ENCODE measurements around the gene DVL1.

Gene DVL1

DNA sequence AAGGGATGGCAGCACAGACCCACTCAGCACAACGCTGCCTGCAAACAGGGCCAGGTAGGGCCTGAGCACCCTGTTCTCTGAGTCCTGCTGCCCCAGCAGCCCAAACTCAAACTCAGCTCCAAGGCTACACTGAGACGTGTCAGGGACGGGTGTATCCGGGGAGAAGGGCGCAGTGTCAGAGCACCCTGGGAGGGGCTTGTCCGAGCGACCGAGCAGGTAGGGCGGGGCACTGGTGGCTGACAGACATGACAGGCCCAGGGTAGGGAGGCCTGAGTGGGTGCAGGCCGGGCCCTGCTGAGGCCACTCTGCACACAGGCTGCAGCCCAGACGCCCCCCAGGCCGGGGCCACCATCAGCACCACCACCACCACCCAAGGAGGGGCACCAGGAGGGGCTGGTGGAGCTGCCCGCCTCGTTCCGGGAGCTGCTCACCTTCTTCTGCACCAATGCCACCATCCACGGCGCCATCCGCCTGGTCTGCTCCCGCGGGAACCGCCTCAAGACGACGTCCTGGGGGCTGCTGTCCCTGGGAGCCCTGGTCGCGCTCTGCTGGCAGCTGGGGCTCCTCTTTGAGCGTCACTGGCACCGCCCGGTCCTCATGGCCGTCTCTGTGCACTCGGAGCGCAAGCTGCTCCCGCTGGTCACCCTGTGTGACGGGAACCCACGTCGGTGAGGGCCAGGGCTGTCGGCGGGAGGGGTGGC lies 63.5 kb downstream of the DVL1 start:
- Histone ChIP-seq H3K27me3 (ENCODE audit: insufficient read depth, low read length, poor library complexity, severe bottlenecking) (no peaks in the 10 kb centered on the region), H3K4me1 (ENCODE audit: insufficient read depth, low read length, poor library complexity, severe bottlenecking) (no peaks in the 10 kb centered on the region), H3K9me3 (ENCODE audit: insufficient read depth, low read depth, low read length) (no peaks in the 10 kb centered on the region), H3K36me3 (ENCODE audit: insufficient read depth, low read length) (no peaks in the 10 kb centered on the region), H3K9ac (ENCODE audit: low read depth, low read length, poor library complexity, severe bottlenecking) (no peak overlapping the region), H3F3A (ENCODE audit: low read depth) (no peaks in the 10 kb centered on the region), H2AFZ (ENCODE audit: low read length) (no peak overlapping the region), H3K9me2 (replicated peaks; ENCODE audit: low read depth, low read length) (no peaks in the 10 kb centered on the region), H4K20me1 (ENCODE audit: insufficient read depth, low read length, poor library complexity, severe bottlenecking) (no peaks in the 10 kb centered on the region), H3K79me2 (ENCODE audit: insufficient read depth, low read length) (no peaks in the 10 kb centered on the region), H3K4me3 (ENCODE audit: low read length, poor library complexity, severe bottlenecking) (no peak overlapping the region), H3K4me2 (ENCODE audit: low read depth, low read length, poor library complexity, severe bottlenecking) (no peak overlapping the region)
- TF ChIP-seq EZH2phosphoT487 (IDR thresholded peaks at IDR 0.05; ENCODE audit: borderline replicate concordance): no peak
- TF ChIP-seq, protein P1, sequence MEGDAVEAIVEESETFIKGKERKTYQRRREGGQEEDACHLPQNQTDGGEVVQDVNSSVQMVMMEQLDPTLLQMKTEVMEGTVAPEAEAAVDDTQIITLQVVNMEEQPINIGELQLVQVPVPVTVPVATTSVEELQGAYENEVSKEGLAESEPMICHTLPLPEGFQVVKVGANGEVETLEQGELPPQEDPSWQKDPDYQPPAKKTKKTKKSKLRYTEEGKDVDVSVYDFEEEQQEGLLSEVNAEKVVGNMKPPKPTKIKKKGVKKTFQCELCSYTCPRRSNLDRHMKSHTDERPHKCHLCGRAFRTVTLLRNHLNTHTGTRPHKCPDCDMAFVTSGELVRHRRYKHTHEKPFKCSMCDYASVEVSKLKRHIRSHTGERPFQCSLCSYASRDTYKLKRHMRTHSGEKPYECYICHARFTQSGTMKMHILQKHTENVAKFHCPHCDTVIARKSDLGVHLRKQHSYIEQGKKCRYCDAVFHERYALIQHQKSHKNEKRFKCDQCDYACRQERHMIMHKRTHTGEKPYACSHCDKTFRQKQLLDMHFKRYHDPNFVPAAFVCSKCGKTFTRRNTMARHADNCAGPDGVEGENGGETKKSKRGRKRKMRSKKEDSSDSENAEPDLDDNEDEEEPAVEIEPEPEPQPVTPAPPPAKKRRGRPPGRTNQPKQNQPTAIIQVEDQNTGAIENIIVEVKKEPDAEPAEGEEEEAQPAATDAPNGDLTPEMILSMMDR (conservative IDR thresholded peaks at IDR 0.05; ENCODE audit: low read length): no peak
